GM19099 (cell line): ENCODE data around the gene WDR45B.

Experiments used
- POLR2A ChIP-seq: IDR thresholded peaks from 3 replicates; pipeline ENCODE4 v1.6.1; 2011; ENCODE audit warnings: low read depth; ENCODE audit not compliant: insufficient read length; ENCODE audit errors: extremely low read depth

The WDR45B gene

GRCh38 chr17:82666931-82667667 lies 18.9 kb upstream of the WDR45B start:
- TF ChIP-seq POLR2A: no peak

GRCh38 chr17:82665891-82666290 lies 17.6 kb upstream of the WDR45B start:
- TF ChIP-seq POLR2A: no peak

GRCh38 chr17:82665217-82665616 lies 17.0 kb upstream of the WDR45B start:
- TF ChIP-seq POLR2A: no peak

- TF ChIP-seq POLR2A: no peak
Observed at GRCh38 chr17:82664701-82665182, 16.5 kb upstream of the WDR45B start.

GRCh38 chr17:82664276-82664575 lies 16.0 kb upstream of the WDR45B start:
- no peak for TF ChIP-seq POLR2A

- TF ChIP-seq POLR2A: no peak
Observed at GRCh38 chr17:82663381-82664275, 15.4 kb upstream of the WDR45B start.

GRCh38 chr17:82662711-82663261 lies 14.5 kb upstream of the WDR45B start:
- no peak for TF ChIP-seq POLR2A

GRCh38 chr17:82661717-82662683 lies 13.8 kb upstream of the WDR45B start:
- TF ChIP-seq POLR2A: no peak

GRCh38 chr17:82659886-82660285 lies 11.6 kb upstream of the WDR45B start:
- TF ChIP-seq POLR2A: no peak

GRCh38 chr17:82658796-82659452 lies 10.7 kb upstream of the WDR45B start:
- no peak for TF ChIP-seq POLR2A

GRCh38 chr17:82658331-82658730 lies 10.1 kb upstream of the WDR45B start:
- TF ChIP-seq POLR2A: no peak

- TF ChIP-seq POLR2A: no peak
Observed at GRCh38 chr17:82657926-82658325, 9.7 kb upstream of the WDR45B start.

- no peak for TF ChIP-seq POLR2A
Observed at GRCh38 chr17:82656266-82656665, 8.0 kb upstream of the WDR45B start.

GRCh38 chr17:82655523-82655922 lies 7.3 kb upstream of the WDR45B start:
- TF ChIP-seq POLR2A: no peak

GRCh38 chr17:82655038-82655479 lies 6.8 kb upstream of the WDR45B start:
- TF ChIP-seq POLR2A: no peak
